Measurements from ENCODE around the gene ANKRD11.
"Not testable (repeated sequence)": the region's sequence is repeated elsewhere in the genome, so short reads cannot be mapped to it uniquely, and the experiment has no call there.

ANKRD11 gene

GRCh38 chr16:89344846-89345611 lies 145.3 kb downstream of the ANKRD11 start:
- DNase-seq (ENCODE audit: low spot score), result no peak

GRCh38 chr16:89344458-89344834 lies 145.9 kb downstream of the ANKRD11 start:
- DNase-seq (ENCODE audit: low spot score), result no peak

- DNase-seq (ENCODE audit: low spot score), result peak; percentile 86
These were observed 146.6 kb downstream of the ANKRD11 start for GRCh38 chr16:89343501-89344457.

- no peak for DNase-seq (ENCODE audit: low spot score)
These were observed 148.4 kb downstream of the ANKRD11 start for GRCh38 chr16:89341697-89342694.

- no peak for DNase-seq (ENCODE audit: low spot score)
These were observed 149.1 kb downstream of the ANKRD11 start for GRCh38 chr16:89341279-89341678.

- DNase-seq (ENCODE audit: low spot score), result no peak
These were observed 151.5 kb downstream of the ANKRD11 start for GRCh38 chr16:89338863-89339262.

GRCh38 chr16:89337965-89338364 lies 152.4 kb downstream of the ANKRD11 start:
- DNase-seq (ENCODE audit: low spot score), result no peak

GRCh38 chr16:89335803-89336485 lies 154.4 kb downstream of the ANKRD11 start:
- no peak for DNase-seq (ENCODE audit: low spot score)

GRCh38 chr16:89334988-89335802 lies 155.2 kb downstream of the ANKRD11 start:
- no peak for DNase-seq (ENCODE audit: low spot score)

- no peak for DNase-seq (ENCODE audit: low spot score)
These were observed 155.9 kb downstream of the ANKRD11 start for GRCh38 chr16:89334461-89334860.

GRCh38 chr16:89334050-89334449 lies 156.3 kb downstream of the ANKRD11 start:
- no peak for DNase-seq (ENCODE audit: low spot score)

GRCh38 chr16:89333401-89334001 lies 156.9 kb downstream of the ANKRD11 start:
- peak; percentile 60 for DNase-seq (ENCODE audit: low spot score)

GRCh38 chr16:89332902-89333245 lies 157.5 kb downstream of the ANKRD11 start:
- no peak for DNase-seq (ENCODE audit: low spot score)

- no peak for DNase-seq (ENCODE audit: low spot score)
These were observed 158.0 kb downstream of the ANKRD11 start for GRCh38 chr16:89332243-89332901.

GRCh38 chr16:89331371-89332109 lies 158.8 kb downstream of the ANKRD11 start:
- no peak for DNase-seq (ENCODE audit: low spot score)

- peak; percentile 84 for DNase-seq (ENCODE audit: low spot score)
These were observed 160.0 kb downstream of the ANKRD11 start for GRCh38 chr16:89330177-89330856.

- DNase-seq (ENCODE audit: low spot score), result not testable (repeated sequence)
These were observed 160.6 kb downstream of the ANKRD11 start for GRCh38 chr16:89329830-89330176.
